GM12878 (cell line): ENCODE results near the gene AMELX. TPM values are rescaled to one million over a fixed set of nuclear protein-coding genes. Genes with fewer than 3 reads are reported as not detected.

Source experiments
- ATAC-seq: fragments of 200-7000 bp; cut with Tn5 transposase; 3 replicates; pipeline ENCODE4 v1.9.1; 2020; ENCODE audit warnings: mild to moderate bottlenecking, moderate library complexity
- BruUV-seq: library from RNA; stranded (reverse); fragments of 400-500 nt; replicated peaks from 2 replicates; lab custom pipeline; 2021; lab: Mats Ljungman, UMichigan
- CTCF ChIA-PET: fragments of 300-600 bp; sonication (Branson Sonifier 250); formaldehyde crosslinking; extraction: SDS; loops from one replicate; lab custom pipeline; 2021; ENCODE audit warnings: inconsistent platforms; lab: Yijun Ruan, JAX
- POLR2A ChIA-PET: fragments of 350-600 bp; formaldehyde crosslinking; extraction: SDS; loops from one replicate; lab custom pipeline; 2021; ENCODE audit warnings: inconsistent platforms; lab: Charles Lee
- RAD21 ChIA-PET: fragments of 300-600 bp; sonication (Branson Sonifier 250); formaldehyde crosslinking; loops from one replicate; lab custom pipeline; 2023; ENCODE audit warnings: antibody characterized with exemption; ENCODE audit not compliant: unreplicated experiment; lab: Charles Lee
- SMC1A ChIA-PET: fragments of 300-600 bp; sonication (Branson Sonifier 250); formaldehyde crosslinking; loops from one replicate; lab custom pipeline; 2023; ENCODE audit not compliant: unreplicated experiment, uncharacterized antibody; lab: Charles Lee
- DNase-seq: peaks from one replicate; pipeline ENCODE4 v3.0.0-alpha.2; 2011; ENCODE audit warnings: low read depth, low spot score
- FAIRE-seq: peaks from 3 replicates; lab custom pipeline; 2011; peaks lifted over from hg19 to GRCh38; lab: Jason Lieb, UNC
- H2AFZ ChIP-seq: 2 replicates; pipeline ENCODE4 v1.6.0; 2011; ENCODE audit warnings: low read depth, low read length, control low read depth; ENCODE audit not compliant: control insufficient read depth
- H3K27ac ChIP-seq: 2 replicates; pipeline ENCODE4 v1.5.1; 2011; ENCODE audit warnings: control low read depth; ENCODE audit not compliant: control insufficient read depth, insufficient read depth
- H3K27me3 ChIP-seq, 2 experiments: replicated peaks in 1 of 2; 2 replicates each; pipeline versions ENCODE4 v1.6.0 to v1.6.1; 2011; ENCODE audit warnings: low read length in 1 of 2; ENCODE audit not compliant: control insufficient read depth in 2 of 2, insufficient read depth in 2 of 2
- H3K36me3 ChIP-seq, 2 experiments: 2 replicates each; pipeline ENCODE4 v1.5.1; 2011; ENCODE audit warnings: low read length in 1 of 2; ENCODE audit not compliant: control insufficient read depth in 2 of 2, insufficient read depth in 2 of 2
- H3K4me1 ChIP-seq: 2 replicates; pipeline ENCODE4 v1.6.1; 2011; ENCODE audit warnings: mild to moderate bottlenecking, low read length, moderate library complexity, mixed read lengths; ENCODE audit not compliant: control insufficient read depth, insufficient read depth
- H3K4me2 ChIP-seq: 2 replicates; pipeline ENCODE4 v1.6.0; 2011; ENCODE audit warnings: control low read depth; ENCODE audit not compliant: control insufficient read depth, insufficient read depth
- H3K4me3 ChIP-seq: fragments of 200-600 bp; sonication (generic); 2 replicates; pipeline ENCODE4 v1.5.1; 2016
- H3K79me2 ChIP-seq: 2 replicates; pipeline ENCODE4 v1.6.0; 2011; ENCODE audit warnings: low read length; ENCODE audit not compliant: control insufficient read depth, insufficient read depth
- H3K9ac ChIP-seq: 2 replicates; pipeline ENCODE4 v1.8.0; 2011; ENCODE audit warnings: low read length, control low read depth, mixed read lengths; ENCODE audit not compliant: control insufficient read depth, insufficient read depth
- H3K9me3 ChIP-seq: replicated peaks from 3 replicates; pipeline ENCODE4 v1.5.1; 2011; ENCODE audit warnings: mild to moderate bottlenecking, low read length; ENCODE audit not compliant: control insufficient read depth, insufficient read depth
- H4K20me1 ChIP-seq: 2 replicates; pipeline ENCODE4 v1.6.0; 2011; ENCODE audit not compliant: control insufficient read depth, insufficient read depth
- BMI1 ChIP-seq: fragments of 450-650 bp; IDR thresholded peaks from 2 replicates; pipeline ENCODE4 v1.6.1; 2016; ENCODE audit warnings: mild to moderate bottlenecking, moderate library complexity, borderline replicate concordance
- NFYA ChIP-seq: IDR thresholded peaks from 2 replicates; pipeline ENCODE4 v1.6.1; 2011; ENCODE audit warnings: low read depth, mild to moderate bottlenecking, low read length, improper control_type of control experiment, borderline replicate concordance
- NR2F1 ChIP-seq: fragments of 450-650 bp; conservative IDR thresholded peaks from 2 replicates; pipeline ENCODE4 v1.6.1; 2017; ENCODE audit warnings: mild to moderate bottlenecking
- PML ChIP-seq: IDR thresholded peaks from 2 replicates; pipeline ENCODE4 v1.6.1; 2012; ENCODE audit warnings: low read length, inconsistent platforms
- RFX5 ChIP-seq: IDR thresholded peaks from 2 replicates; pipeline ENCODE4 v1.6.1; 2011; ENCODE audit warnings: low read depth, low read length, improper control_type of control experiment
- STAT3 ChIP-seq: IDR thresholded peaks from 2 replicates; pipeline ENCODE4 v1.6.1; 2011; ENCODE audit warnings: low read depth, low read length, improper control_type of control experiment
- YY1 ChIP-seq: IDR thresholded peaks from 2 replicates; pipeline ENCODE4 v1.6.1; 2011; ENCODE audit warnings: low read depth, mild to moderate bottlenecking, low read length
- ZNF207 ChIP-seq: fragments of 450-650 bp; IDR thresholded peaks from 2 replicates; pipeline ENCODE4 v1.6.1; 2014; ENCODE audit warnings: antibody characterized with exemption, mild to moderate bottlenecking, borderline replicate concordance
- ZNF687 ChIP-seq: fragments of 450-650 bp; IDR thresholded peaks from 2 replicates; pipeline ENCODE4 v1.6.1; 2017; ENCODE audit warnings: mild to moderate bottlenecking, moderate library complexity
- WGBS: methylation state at CpG from one replicate; pipeline ENCODE4 v1.1.6; 2016; ENCODE audit warnings: low lambda C conversion rate; ENCODE audit not compliant: insufficient replicate concordance, insufficient coverage; ENCODE audit errors: missing lambda C conversion rate; 5-methylcytosine and 5-hydroxymethylcytosine counted together
- in situ Hi-C: fragments of 300-500 bp; cut with MboI; formaldehyde crosslinking; loops from 9 replicates; pipeline ENCODE4 v1.14.3; 2018; ENCODE audit warnings: mixed read lengths
- intact Hi-C: fragments of 100-400 bp; cut with micrococcal nuclease; formaldehyde crosslinking; loops from one replicate; pipeline ENCODE4 v1.14.2; 2022; ENCODE audit not compliant: unreplicated experiment
- polyA plus RNA-seq, 11 experiments: library from polyadenylated mRNA; depleted of rRNA in 4 of 11; unstranded in 6 of 11; stranded (reverse) in 5 of 11; fragments of >200 nt; fragmentation: Nextera tagmentation in 4 of 11; fragmentation: Illumina TruSeq in 1 of 11; extraction: Ambion mirVana in 4 of 11; extraction: Trizol in 1 of 11; gene quantifications; 1 replicate in 1 of 11; 2 replicates in 10 of 11; pipeline versions ENCODE4 v1.2.1 to v1.2.3, GENCODE V29; 2011 to 2016; ENCODE audit warnings: inconsistent platforms in 2 of 11, missing spikeins in 2 of 11, low read depth in 1 of 11
- total RNA-seq, 4 experiments: library from RNA; depleted of rRNA in 3 of 4; stranded (reverse); fragments of >200 nt in 3 of 4; fragmentation: Illumina TruSeq in 1 of 4; extraction: Trizol in 1 of 4; gene quantifications; 2 replicates each; pipeline versions ENCODE4 v1.2.1 to v1.2.3, GENCODE V29; 2013 to 2021

The AMELX gene
- total and polyA plus RNA-seq, 10 of the 15 experiments (the other 5 are each of a cell fraction or from before 2014, with no cell fraction given), result not detected

- intact Hi-C loops, result no loop called here
- ChIA-PET SMC1A (interaction anchor here (1.3 kb wide), 1 partner anchor 12 kb away, joined by 3 read pairs; no protein-coding TSS in a partner anchor), RAD21 (no interaction called here), CTCF (no interaction called here), POLR2A (no interaction called here)
- no peak overlapping the region for H3K4me2 ChIP-seq
- in situ Hi-C loops, result no loop called here
- H3K4me3 ChIP-seq, result no peak overlapping the region
- DNase-seq (no peak), FAIRE-seq (no peak), ATAC-seq (no peak)
- WGBS, result 0% methylated on average over 1 of the region's 1 CpG
- H3K36me3 ChIP-seq, result no peaks in the 10 kb centered on the region
- no peak overlapping the region for H3K9ac ChIP-seq
- TF ChIP-seq BMI1, result no peak
- TF ChIP-seq ZNF207, result no peak
- TF ChIP-seq PML, result no peak
- no peak for TF ChIP-seq NFYA
- TF ChIP-seq RFX5, result no peak
- TF ChIP-seq NR2F1, result no peak
- no peak for TF ChIP-seq YY1
- no peak for TF ChIP-seq STAT3
- TF ChIP-seq ZNF687, result no peak
- no peaks in the 10 kb centered on the region for H3K9me3 ChIP-seq
- H3K4me1 ChIP-seq, result no peaks in the 10 kb centered on the region
- no peaks in the 10 kb centered on the region for H4K20me1 ChIP-seq
- H3K79me2 ChIP-seq, result no peaks in the 10 kb centered on the region
- H2AFZ ChIP-seq, result no peak overlapping the region
- no TSS peak for BruUV-seq
- no peak overlapping the region for H3K27ac ChIP-seq
- H3K27me3 ChIP-seq, result no peaks in the 10 kb centered on the region
These were observed 12.4 kb downstream of the AMELX start for GRCh38 chrX:11305641-11306040.
